ENCODE results near the gene CINP.
A peak's percentile ranks its signal among the peaks of the same experiment; 100 is the strongest.
"Not testable (repeated sequence)": the region's sequence is repeated elsewhere in the genome, so short reads cannot be mapped to it uniquely, and the experiment has no call there.

The CINP gene

GRCh38 chr14:102341566-102341965, 21.1 kb downstream of the CINP start:
- Mint-ChIP-seq H3K27ac (no peak overlapping the region), H3K36me3 (peaks cover 54% of the 10 kb centered on the region), H3K4me3 (no peak overlapping the region), H3K9me3 (no peaks in the 10 kb centered on the region), H3K4me1 (peaks cover 5% of the 10 kb centered on the region), H3K27me3 (no peaks in the 10 kb centered on the region)
- ATAC-seq: no peak

- Mint-ChIP-seq H3K36me3 (peaks cover 53% of the 10 kb centered on the region), H3K4me3 (no peak overlapping the region), H3K27me3 (no peaks in the 10 kb centered on the region), H3K9me3 (no peaks in the 10 kb centered on the region), H3K27ac (no peak overlapping the region), H3K4me1 (peaks cover 6% of the 10 kb centered on the region)
- no peak for ATAC-seq
Observed at GRCh38 chr14:102338724-102339123, 24.0 kb downstream of the CINP start.

- Mint-ChIP-seq H3K27ac (no peak overlapping the region), H3K36me3 (peaks cover 46% of the 10 kb centered on the region), H3K4me1 (peaks cover 6% of the 10 kb centered on the region), H3K9me3 (no peaks in the 10 kb centered on the region), H3K4me3 (no peak overlapping the region), H3K27me3 (no peaks in the 10 kb centered on the region)
- no peak for ATAC-seq
Observed at GRCh38 chr14:102335163-102335562, 27.5 kb downstream of the CINP start.

- no peak overlapping the region for H3K27ac Mint-ChIP-seq
- no peak for ATAC-seq
Observed at GRCh38 chr14:102333795-102334705, 28.6 kb downstream of the CINP start.

GRCh38 chr14:102333390-102333789, 29.3 kb downstream of the CINP start:
- H3K4me1 Mint-ChIP-seq: peaks cover 6% of the 10 kb centered on the region
- no peaks in the 10 kb centered on the region for H3K27me3 Mint-ChIP-seq
- no peak overlapping the region for H3K27ac Mint-ChIP-seq
- peaks cover 45% of the 10 kb centered on the region for H3K36me3 Mint-ChIP-seq
- ATAC-seq: no peak
- no peak overlapping the region for H3K4me3 Mint-ChIP-seq
- no peaks in the 10 kb centered on the region for H3K9me3 Mint-ChIP-seq

More at GRCh38 chr14:102333795-102334705, 28.6 kb downstream of the CINP start:
- Mint-ChIP-seq H3K9me3 (no peaks in the 10 kb centered on the region), H3K4me1 (peaks cover 6% of the 10 kb centered on the region), H3K27me3 (no peaks in the 10 kb centered on the region), H3K36me3 (peaks cover 46% of the 10 kb centered on the region), H3K4me3 (no peak overlapping the region)

- Mint-ChIP-seq H3K27me3 (no peaks in the 10 kb centered on the region), H3K9me3 (no peaks in the 10 kb centered on the region), H3K4me1 (peaks cover 6% of the 10 kb centered on the region), H3K4me3 (no peak overlapping the region), H3K27ac (no peak overlapping the region), H3K36me3 (peaks cover 46% of the 10 kb centered on the region)
- no peak for ATAC-seq
Observed at GRCh38 chr14:102330806-102331205, 31.9 kb downstream of the CINP start.

GRCh38 chr14:102329381-102329780, 33.3 kb downstream of the CINP start:
- not testable (repeated sequence) for H3K4me3 Mint-ChIP-seq, H3K27ac Mint-ChIP-seq, H3K4me1 Mint-ChIP-seq, H3K27me3 Mint-ChIP-seq, ATAC-seq, H3K9me3 Mint-ChIP-seq
- H3K36me3 Mint-ChIP-seq: peaks cover 39% of the 10 kb centered on the region

GRCh38 chr14:102326583-102326982, 36.1 kb downstream of the CINP start:
- Mint-ChIP-seq H3K27me3 (no peaks in the 10 kb centered on the region), H3K4me1 (peaks cover 13% of the 10 kb centered on the region), H3K27ac (no peak overlapping the region), H3K36me3 (peaks cover 18% of the 10 kb centered on the region), H3K9me3 (no peaks in the 10 kb centered on the region), H3K4me3 (no peak overlapping the region)
- ATAC-seq: no peak

- Mint-ChIP-seq H3K4me1 (peaks cover 13% of the 10 kb centered on the region), H3K27ac (no peak overlapping the region), H3K9me3 (no peaks in the 10 kb centered on the region), H3K4me3 (no peak overlapping the region), H3K36me3 (peaks cover 16% of the 10 kb centered on the region), H3K27me3 (no peaks in the 10 kb centered on the region)
- no peak for ATAC-seq
Observed at GRCh38 chr14:102325791-102326345, 36.8 kb downstream of the CINP start.

- Mint-ChIP-seq H3K4me3 (no peak overlapping the region), H3K27ac (no peak overlapping the region), H3K4me1 (peaks cover 36% of the 10 kb centered on the region), H3K27me3 (no peaks in the 10 kb centered on the region), H3K36me3 (peaks cover 10% of the 10 kb centered on the region), H3K9me3 (no peaks in the 10 kb centered on the region)
- no peak for ATAC-seq
Observed at GRCh38 chr14:102323102-102323501, 39.6 kb downstream of the CINP start.

- Mint-ChIP-seq H3K27me3 (no peaks in the 10 kb centered on the region), H3K4me3 (no peak overlapping the region), H3K36me3 (peaks cover 9% of the 10 kb centered on the region), H3K4me1 (peaks cover 50% of the 10 kb centered on the region), H3K9me3 (no peaks in the 10 kb centered on the region), H3K27ac (peak overlapping the region; percentile 93)
- no peak for ATAC-seq
Observed at GRCh38 chr14:102321456-102322422, 41.0 kb downstream of the CINP start.

- no peak for ATAC-seq
- H3K9me3 Mint-ChIP-seq: no peaks in the 10 kb centered on the region
- no peaks in the 10 kb centered on the region for H3K27me3 Mint-ChIP-seq
- peaks cover under 1% of the 10 kb centered on the region for H3K36me3 Mint-ChIP-seq
- peak overlapping the region; percentile 92 for H3K4me3 Mint-ChIP-seq
- peak overlapping the region; percentile 93 for H3K27ac Mint-ChIP-seq
- peaks cover 57% of the 10 kb centered on the region for H3K4me1 Mint-ChIP-seq
Observed at GRCh38 chr14:102320671-102321455, 41.8 kb downstream of the CINP start.

- ATAC-seq: peak; percentile 56
- Mint-ChIP-seq H3K27ac (peak overlapping the region; percentile 93), H3K27me3 (no peaks in the 10 kb centered on the region), H3K4me1 (peaks cover 58% of the 10 kb centered on the region), H3K36me3 (no peaks in the 10 kb centered on the region), H3K9me3 (no peaks in the 10 kb centered on the region), H3K4me3 (peak overlapping the region; percentile 92)
Observed at GRCh38 chr14:102320033-102320660, 42.5 kb downstream of the CINP start.

GRCh38 chr14:102319351-102320032, 43.2 kb downstream of the CINP start, which contains the start of gene ZNF839:
TSS of gene ZNF839 (plus strand) at chr14:102319746. CDS start at chr14:102319766, 20 bp downstream.
- no peaks in the 10 kb centered on the region for H3K36me3 Mint-ChIP-seq
- no peaks in the 10 kb centered on the region for H3K9me3 Mint-ChIP-seq
- H3K27ac Mint-ChIP-seq: peak within 1 kb of the TSS; percentile 93
- H3K27me3 Mint-ChIP-seq: no peaks in the 10 kb centered on the region
- peaks cover 65% of the 10 kb centered on the region for H3K4me1 Mint-ChIP-seq
- ATAC-seq: peak; percentile 86
- H3K4me3 Mint-ChIP-seq: peak within 1 kb of the TSS; percentile 92
